HG03060 (cell line): ENCODE results near the gene FAIM.
"Not testable (repeated sequence)": the region's sequence is repeated elsewhere in the genome, so short reads cannot be mapped to it uniquely, and the experiment has no call there.

ENCODE experiments used
- ATAC-seq: cut with Tn5 transposase; IDR thresholded peaks from one replicate; pipeline ENCODE4 v1.9.1; 2021; ENCODE audit warnings: low read depth, moderate number of reproducible peaks; ENCODE audit not compliant: unreplicated experiment

Gene FAIM

DNA sequence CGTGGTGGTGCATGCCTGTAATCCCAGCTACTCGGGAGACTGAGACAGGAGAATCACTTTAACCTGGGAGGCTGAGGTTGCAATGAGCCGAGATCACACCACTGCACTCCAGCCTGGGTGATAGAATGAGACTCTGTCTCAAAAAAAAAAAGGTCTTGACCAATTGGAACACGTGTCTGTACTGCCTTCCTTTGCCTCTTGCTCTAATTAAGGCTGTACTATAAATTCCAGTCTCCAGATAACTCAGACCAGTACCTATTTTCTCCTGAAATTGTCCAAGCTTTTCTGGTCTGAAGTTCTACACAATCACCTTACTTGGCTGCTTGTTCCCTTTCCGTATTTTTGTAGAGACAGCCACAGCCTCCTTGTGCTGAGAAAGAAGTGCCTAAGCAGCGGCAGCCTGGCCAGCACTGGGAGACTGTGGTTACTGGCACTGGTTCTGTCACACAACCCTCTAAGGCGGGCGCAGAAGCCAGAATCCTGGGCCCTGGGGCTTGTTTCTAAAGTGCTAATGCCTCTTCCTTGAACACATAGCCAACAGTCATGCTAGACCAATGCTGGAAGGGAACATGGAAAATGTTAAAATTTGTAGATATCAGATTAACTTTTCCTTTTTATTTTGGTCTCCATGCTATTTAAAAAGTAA, 8.3 kb upstream of the FAIM start:
- ATAC-seq = no peak

DNA sequence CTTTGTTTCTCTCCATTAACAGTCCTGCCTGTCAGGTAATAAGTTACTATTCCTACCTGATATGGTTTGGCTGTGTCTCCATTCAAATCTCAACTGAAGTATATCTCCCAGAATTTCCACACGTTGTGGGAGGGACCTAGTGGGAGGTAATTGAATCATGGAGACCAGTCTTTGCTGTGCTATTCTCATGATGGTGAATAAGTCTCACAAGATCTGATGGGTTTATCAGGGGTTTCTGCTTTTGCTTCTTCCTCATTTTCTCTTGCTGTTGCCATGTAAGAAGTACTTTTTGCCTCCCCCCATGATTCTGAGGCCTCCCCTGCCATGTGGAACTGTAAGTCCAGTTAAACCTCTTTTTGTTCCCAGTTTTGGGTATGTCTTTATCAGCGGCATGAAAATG, 6.9 kb upstream of the FAIM start:
- ATAC-seq = not testable (repeated sequence)

DNA sequence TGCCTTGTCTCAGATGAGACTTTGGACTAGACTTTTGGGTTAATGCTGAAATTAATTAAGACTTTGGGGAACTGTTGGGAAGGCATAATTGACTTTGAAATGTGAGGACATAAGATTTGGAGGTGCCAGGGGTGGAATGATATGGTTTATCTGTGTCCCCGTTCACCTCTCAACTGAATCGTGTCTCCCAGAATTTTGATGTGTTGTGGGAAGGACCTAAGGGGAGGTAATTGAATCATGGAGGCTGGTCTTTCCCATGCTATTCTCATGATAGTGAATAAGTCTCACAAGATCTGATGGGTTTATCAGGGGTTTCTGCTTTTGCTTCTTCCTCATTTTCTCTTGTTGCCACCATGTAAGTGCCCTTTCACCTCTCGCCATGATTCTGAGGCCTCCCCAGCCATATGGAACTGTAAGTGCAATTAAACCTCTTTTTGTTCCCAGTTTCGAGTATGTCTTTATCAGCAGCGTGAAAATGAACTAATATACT, 4.4 kb upstream of the FAIM start:
- ATAC-seq = not testable (repeated sequence)

DNA sequence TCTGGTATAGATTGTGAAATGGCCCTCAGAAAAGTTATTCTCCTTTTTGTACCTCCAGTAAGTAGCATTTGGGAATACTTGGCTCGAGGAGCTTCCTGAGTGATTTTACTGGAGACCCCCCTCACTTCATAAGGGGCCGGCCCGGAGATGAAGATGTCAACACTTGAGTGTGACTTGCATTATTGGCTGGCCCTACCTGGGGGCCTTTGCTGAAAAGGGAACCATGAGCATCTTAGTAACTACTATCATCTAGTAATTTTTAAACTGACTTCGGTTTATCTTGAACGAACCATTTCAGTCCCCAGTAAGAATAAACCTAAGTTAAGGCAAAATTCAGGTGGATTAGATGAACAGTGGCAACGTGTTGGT, 1.3 kb downstream of the FAIM start:
- no peak for ATAC-seq

DNA sequence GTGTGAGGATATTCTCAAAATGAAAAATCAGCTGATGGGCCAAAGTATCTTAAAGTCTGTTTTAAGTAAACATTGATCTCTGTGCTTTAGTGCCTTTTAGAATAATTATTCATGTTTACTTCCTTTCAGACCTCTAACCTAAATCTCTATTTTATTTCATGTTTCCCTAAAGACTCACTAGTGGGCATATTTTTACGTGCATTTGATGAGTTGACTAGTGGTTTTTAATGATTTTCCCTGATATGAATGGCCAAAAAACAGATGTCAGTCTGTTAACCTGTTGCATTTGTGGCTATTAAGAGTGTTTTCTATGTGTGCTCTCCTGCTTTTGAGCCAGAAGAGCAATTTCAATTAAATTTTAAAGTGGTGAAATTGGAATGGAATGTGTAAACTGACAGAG, 6.9 kb downstream of the FAIM start:
- ATAC-seq = no peak

DNA sequence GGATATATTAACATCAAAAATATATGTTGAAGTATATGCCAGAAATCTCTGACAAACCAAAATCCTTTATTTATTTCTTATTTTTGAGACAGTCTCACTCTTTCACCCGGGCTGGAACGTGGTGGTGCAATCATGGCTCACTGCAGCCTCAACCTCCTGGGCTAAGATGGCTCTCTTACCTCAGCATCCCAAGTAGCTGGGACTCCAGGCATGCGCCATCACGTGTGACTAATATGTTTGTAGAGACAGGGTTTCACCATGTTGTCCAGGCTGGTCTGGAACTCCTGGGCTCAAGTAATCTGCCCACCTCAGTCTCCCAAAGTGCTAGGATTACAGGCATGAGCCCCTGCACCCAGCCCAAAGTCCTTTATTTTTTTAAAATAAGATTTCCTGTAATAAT, 11.9 kb downstream of the FAIM start:
- no peak for ATAC-seq

DNA sequence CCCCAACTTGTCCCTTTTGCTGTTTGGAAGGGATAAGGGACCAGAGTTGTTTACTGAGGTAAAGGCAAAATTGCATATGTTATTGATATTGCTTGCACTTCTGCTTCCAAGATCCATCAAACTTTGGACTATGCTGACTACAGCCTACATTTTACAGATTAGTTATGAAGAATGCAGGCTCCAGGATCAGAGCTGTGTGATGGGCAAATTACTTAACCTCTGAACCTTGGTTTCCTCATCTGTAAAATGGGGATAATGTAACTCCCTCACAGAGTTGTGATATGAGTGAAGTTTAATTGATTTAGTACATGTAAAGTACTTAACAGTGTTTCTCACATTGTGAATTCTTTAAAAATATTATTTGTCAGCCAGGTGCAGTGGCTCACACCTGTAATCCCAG, 15.9 kb downstream of the FAIM start:
- ATAC-seq = no peak

DNA sequence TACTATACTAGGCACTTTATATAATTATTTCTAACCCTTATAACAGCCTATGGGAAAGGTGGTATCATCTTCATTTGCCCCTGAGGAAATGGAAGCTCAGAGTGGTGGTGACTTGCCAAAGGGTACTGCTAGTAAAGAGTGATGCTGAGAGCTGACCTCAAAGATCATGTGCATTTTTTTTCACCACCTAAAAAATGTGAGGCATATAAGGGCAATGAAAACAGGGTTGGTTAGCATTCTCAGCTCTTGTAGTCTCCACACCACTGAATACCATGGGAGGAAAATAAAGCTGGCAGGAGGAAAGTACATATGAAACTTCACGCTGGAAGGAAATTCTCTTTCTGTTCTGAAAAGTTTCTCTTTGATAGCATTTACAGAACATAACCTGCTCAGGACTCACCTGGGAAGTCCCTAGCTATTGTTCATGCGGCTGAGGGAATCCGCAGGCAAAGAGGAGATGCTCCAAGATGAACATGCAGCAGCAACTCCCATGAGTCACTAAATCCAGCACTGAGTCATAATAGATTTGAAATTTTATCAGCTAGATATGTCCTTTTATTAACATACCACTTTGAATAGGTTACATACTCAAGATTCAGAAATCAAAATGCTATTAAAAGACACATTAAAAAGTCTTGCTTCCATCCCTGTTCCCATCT, 17.3 kb downstream of the FAIM start:
- no peak for ATAC-seq

DNA sequence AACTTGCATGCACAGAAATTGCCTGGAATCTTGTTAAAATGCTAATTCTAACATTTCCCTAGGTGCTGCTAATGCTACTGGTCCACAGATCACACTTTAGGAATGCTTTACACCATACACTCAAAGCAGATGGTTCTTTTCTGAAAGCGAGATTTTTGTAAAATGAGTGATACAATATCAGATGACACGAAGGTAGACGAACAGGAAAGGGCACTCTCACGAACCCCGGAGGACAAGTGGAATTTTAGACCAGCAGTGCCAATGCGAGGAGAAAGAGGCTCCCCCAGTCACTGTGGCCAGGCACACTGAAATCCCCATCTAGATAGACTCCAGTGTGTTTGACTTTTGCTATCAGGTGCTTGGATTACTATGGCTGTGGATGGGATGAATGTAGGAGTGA, 21.0 kb downstream of the FAIM start:
- ATAC-seq = no peak

DNA sequence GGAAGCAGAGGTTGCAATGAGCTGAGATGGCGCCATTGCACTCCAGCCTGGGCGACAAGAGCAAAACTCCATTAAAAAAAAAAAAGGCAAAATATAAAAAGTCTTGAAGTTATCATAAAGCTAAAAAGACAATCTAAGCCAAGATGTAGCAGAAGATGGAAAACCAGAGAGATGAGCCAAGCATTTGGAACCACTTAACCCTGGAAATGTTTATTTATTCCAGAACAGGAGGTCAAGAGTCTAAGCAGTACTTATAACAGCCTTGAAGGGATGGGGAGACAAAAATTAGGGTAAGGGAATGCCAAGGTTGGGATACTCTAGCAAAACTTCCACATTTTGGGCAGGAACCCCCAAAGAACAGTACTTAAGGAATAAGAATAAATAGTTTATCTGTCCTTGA, 30.1 kb downstream of the FAIM start:
- ATAC-seq = no peak

DNA sequence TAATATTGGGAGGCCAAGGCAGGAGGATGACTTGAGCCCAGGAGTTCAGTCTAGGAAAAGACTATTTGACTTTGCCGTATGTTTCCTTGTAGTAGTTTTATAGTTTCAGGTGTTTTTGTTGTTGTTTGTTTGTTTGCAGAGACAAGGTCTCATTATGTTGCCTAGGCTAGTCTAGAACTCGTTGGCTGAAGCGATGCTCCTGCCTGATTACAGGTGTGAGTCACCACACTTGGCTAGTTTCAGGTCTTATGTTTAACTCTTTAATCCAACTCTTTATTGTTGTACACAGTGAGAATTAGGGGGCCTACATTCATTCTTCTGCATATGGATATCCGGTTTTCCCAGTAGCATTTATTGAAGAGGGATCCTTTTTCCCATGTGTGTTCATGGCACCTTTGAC, 32.0 kb downstream of the FAIM start:
- ATAC-seq = no peak

DNA sequence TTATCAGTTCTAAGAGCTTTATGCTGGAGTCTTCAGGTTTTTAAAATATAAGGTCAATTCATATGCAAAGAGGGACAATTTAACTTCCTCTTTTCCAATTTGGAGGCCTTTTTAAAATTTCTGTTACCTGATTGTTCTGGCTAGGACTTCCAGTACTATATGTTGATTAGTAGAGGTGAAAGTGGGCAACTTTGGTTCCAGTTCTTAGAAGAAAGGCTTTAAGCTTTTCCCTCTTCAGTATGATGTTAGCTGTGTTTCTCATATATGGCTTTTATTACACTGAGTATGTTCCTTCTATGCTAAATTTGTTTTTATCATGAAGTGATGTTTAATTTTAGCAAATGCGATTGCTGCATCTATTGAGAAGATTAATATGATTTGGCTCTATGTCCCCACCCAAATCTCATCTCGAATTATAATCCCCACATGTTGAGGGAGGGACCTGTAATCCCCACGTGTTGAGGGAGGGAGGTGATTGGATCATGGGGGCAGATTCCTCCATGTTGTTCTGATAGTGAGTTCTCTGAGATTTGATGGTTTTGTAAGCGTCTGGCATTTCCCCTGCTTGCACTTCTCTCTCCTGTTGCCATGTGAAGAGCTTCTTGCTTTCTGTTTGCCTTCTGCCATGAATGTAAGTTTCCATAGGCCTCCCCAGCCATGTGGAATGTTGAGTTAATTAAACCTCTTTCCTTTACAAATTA, 33.8 kb downstream of the FAIM start:
- ATAC-seq = no peak

DNA sequence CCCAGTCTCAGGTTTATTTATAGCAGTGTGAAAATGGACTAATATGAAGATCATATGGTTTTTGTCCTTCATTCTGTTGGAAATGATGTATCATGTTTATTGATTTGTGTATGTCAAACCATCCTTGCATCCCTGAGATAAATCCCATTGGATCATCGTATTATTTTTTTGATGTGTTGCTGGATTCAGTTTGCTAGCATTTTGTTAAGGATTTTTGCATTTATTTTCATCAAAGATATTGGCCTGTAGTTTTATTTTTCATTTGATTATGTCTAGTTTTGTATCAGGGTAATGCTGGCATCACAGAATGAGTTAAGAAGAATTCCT, 34.3 kb downstream of the FAIM start:
- ATAC-seq = no peak

DNA sequence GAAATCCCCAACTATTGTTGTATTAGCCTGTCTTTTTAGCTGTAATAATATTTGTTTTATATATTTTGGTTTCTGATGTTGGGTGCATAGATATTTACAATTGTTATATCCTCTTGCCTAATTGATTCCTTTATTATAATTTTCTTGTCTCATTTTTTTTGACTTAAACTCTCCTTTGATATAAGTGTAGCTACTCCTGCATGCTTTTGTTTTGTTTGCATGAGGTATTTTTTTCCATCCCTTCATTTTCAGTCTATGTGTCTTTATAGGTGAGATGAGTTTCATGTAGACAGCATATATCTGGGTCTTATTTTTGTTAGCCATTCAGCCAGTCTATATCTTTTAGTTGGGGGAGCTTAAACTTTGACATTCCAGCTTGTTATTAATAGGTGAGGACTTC, 37.4 kb downstream of the FAIM start:
- ATAC-seq = no peak

DNA sequence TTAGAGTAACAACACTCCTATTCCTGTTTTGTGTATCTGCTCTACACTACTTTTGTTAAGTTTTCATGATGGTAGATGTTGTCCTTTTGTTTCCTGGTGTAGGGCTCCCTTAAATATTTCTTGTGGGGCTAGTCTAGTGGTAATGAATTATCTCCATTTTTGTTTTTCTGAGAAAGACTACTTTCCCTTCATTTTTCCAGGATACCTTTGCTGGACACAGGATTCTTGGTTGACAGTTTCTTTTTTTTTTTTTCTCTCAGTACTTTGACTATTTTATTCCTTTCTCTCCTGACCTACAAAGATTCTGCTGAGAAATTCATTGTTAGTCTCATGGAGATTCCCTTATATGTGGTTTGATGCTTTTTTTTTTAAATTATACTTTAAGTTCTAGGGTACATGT, 37.9 kb downstream of the FAIM start:
- no peak for ATAC-seq

DNA sequence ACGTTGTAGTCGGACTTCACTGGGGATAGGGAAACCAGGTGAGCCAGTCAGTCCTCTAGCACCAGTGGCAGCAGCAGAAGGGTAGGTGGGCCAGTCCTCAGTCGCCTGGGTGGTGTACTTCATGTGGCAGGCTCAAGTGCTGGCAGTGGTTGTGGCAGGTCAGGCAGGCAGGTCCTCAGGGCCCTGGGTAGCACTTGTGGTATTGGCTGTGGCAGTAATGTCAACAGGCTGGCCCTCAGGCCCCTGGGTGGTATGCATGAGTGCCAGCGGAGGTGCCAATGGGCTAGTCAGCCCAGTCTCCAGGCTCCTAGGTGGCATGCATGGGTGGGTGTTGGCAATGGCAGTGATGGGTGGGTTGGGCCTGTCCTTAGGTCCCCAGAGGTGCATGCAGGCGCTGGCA, 40.6 kb downstream of the FAIM start:
- no peak for ATAC-seq

DNA sequence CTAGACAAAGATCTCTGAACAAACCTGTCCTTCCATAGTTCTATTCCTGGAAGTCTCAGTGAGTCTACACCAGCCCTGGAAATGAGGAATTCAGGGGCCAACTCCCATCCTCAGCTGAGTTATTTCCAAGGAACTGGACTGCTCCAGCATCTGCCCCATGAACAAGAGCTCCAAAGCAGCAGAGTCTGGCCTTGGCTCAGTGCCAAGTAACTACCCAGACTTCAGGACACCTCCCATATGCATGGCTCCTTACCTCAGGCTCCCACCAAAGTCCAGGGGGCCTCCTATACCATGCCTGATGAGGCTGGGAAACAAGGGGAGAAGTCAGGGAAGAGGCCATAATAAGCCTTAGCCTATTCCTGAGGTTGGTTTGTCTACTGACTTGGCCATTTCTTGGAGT, 45.0 kb downstream of the FAIM start:
- no peak for ATAC-seq

DNA sequence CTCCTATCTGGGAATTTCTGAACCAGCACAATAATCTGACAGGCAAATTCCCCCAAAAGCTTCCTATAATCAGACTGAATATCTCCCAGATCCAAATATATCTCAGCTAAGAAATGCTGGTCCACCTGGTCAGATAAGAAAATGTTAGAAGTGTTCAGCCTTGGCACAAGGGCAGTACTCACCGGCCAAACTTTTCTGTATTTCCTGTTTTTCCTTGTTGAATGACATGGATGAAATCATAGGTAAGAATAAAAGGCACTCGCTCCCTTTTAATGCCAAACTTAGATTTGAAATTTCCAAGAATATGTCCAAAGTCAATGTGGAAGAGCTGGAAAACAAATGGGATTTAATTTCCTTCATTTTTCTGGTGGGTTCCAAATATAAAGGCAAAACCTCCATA, 48.9 kb downstream of the FAIM start:
- ATAC-seq = no peak

DNA sequence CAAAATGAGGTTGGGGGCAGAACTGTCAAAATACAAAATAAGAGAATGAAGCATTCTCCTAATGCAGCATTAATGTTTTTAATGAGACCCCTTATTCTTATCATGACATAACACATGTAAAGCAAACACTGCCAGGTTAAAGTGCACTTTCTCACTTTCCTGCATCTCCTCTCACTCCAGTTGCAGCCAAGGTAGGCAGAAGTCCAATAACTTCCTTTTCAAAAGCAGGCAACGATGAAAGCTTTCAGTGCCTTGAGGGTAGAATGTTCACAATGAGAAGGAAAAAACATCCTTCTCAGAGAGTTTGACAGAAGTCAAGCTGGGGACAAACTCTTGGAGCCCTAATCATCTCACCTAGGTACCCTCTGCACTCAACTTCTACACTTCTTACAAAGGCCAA, 59.5 kb downstream of the FAIM start:
- ATAC-seq = no peak

DNA sequence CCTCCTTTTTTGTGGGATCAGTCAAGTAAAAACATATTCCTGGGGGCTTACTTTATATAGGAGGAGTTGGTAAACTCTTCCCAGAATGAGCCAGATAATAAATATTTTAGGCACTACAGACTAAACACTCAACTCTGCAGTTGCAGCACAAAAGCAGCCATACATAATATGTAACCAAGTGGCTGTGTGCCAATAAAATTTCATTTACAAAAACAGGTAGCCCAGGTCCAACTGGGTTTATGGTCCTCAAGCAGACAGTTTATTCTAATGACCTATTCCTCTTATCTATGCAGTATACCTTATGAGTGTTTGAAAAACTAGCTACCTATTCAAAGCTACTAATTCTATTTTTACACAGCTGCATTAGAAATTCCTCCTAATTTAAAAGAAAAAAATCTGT, 61.8 kb downstream of the FAIM start:
- ATAC-seq = no peak

DNA sequence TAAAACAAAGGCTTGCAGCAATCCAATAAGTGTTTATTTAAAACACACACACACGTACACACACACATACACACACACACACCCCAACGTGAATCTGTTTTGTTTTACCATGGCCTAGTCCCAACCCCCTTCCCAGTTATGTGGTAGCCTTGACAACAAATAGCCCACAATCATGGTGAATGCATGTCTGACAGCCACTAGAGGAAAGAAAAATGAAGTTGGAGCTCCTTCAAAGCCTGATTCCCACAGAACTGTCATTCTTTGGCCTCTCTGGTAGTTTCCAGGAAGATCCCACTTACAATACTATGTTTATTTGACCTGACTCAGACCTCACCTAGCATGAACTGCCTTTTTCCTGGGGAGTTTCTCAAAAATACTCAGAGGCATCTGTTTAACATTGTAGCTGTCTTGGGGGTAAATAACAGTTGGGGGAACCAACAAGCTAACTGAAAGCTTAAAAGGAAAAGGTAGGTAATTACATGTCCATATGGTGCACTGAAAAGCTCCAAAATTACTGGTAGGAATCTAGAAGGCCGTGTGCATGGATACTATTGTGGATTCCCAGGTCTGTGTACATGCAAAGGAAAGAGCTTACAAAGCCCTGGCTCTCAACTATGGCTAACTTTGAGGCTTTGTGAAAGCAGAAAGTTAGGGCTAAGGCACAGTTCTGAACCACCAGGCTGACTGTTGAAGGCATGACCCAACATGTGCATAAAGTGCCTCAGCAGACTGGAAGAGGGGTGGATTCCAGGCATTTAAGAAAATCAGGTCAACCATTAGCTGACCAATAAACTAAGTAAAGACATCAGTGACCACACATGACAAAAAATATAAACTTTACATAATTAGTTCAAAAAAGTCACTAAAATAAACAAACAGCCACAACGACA, 65.3 kb downstream of the FAIM start:
- no peak for ATAC-seq
